ENCODE results near the gene PLA2G2D. TPM values are rescaled to one million over a fixed set of nuclear protein-coding genes. Genes with fewer than 3 reads are reported as not detected.

The PLA2G2D gene, protein sequence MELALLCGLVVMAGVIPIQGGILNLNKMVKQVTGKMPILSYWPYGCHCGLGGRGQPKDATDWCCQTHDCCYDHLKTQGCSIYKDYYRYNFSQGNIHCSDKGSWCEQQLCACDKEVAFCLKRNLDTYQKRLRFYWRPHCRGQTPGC
- not detected in 2 replicates for total RNA-seq

GRCh38 chr1:20119347-20119746, at the start of gene PLA2G2D:
TSS of gene PLA2G2D (minus strand) at chr1:20119536. CDS start at chr1:20119498, 38 bp downstream.

DNA sequence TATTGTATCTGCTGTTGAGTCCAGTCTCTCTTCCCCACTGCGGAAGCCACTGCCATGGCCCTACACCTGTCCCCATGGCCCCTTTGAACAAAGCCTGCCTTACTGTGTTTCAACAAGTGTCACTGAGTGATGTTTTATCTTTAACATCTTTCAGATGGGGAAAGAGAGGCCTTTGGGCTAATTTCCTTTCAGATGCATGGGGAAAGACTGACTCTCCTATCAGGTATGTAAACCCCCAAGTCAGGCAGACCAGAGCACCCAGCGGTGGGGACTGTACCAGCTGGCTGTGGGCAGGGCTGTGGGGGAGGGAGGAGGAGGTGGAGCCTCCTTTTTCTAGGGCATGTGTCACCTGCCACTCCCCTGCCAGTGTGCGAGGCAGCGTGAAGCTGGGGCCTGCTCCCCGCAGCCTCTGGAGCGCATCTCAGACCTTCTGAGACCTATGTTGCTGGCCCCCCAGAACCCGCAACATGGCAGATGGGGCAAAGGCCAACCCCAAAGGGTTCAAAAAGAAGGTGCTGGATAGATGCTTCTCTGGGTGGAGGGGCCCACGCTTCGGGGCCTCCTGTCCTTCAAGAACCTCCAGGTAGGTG, 19.7 kb upstream of the PLA2G2D start, which contains the start of gene PLA2G2F:
TSS of gene PLA2G2F (plus strand) at position 363 of the 590 bp plus-strand sequence. CDS start at position 468, 105 bp downstream.

GRCh38 chr1:20069874-20070273, 49.5 kb downstream of the PLA2G2D start, which contains the start of gene PLA2G5:
TSS of gene PLA2G5 (plus strand) at chr1:20070194. CDS start at chr1:20084831, 14,637 bp downstream.

Other genes starting within 250 kb of the PLA2G2D start
- 3.6 and 5.4 TPM in 2 replicates for gene OTUD3, start 237.1 kb downstream of the PLA2G2D start, total RNA-seq
- gene PLA2G2E, start 195.9 kb downstream of the PLA2G2D start, total RNA-seq = not detected in 2 replicates
- gene PLA2G2A, start 139.9 kb downstream of the PLA2G2D start, total RNA-seq = not detected in 2 replicates
- 0.15 and 6.9 TPM in 2 replicates for gene PLA2G5, start 49.3 kb downstream of the PLA2G2D start, total RNA-seq
- not detected in 2 replicates for gene PLA2G2F, start 19.8 kb upstream of the PLA2G2D start, total RNA-seq
- under 0.01 TPM in 2 replicates for gene UBXN10, start 66.6 kb upstream of the PLA2G2D start, total RNA-seq
- not detected in 2 replicates for gene PLA2G2C, start 67.0 kb upstream of the PLA2G2D start, total RNA-seq
- gene VWA5B1, start 171.3 kb upstream of the PLA2G2D start, total RNA-seq = not detected in 2 replicates